MG63 (cell line): ENCODE results near the gene ADAMTS2. TPM values are rescaled to one million over a fixed set of nuclear protein-coding genes. Genes with fewer than 3 reads are reported as not detected.

Experiments
- DNase-seq: peaks from one replicate; pipeline ENCODE4 v3.0.0-alpha.2; 2020
- H3K27me3 ChIP-seq: fragments of 250-450 bp; sonication (Bioruptor Pico); 2 replicates; pipeline ENCODE4 v1.5.1; 2020; ENCODE audit warnings: mild to moderate bottlenecking, moderate library complexity
- H3K36me3 ChIP-seq: fragments of 250-450 bp; sonication (Bioruptor Pico); 2 replicates; pipeline ENCODE4 v1.5.1; 2020; ENCODE audit warnings: mild to moderate bottlenecking, moderate library complexity
- H3K4me3 ChIP-seq: fragments of 250-450 bp; sonication (Bioruptor Pico); 2 replicates; pipeline ENCODE4 v1.5.1; 2020; ENCODE audit warnings: mild to moderate bottlenecking, moderate library complexity
- H3K9me3 ChIP-seq: fragments of 250-450 bp; sonication (Bioruptor Pico); 2 replicates; pipeline ENCODE4 v1.5.1; 2020; ENCODE audit warnings: mild to moderate bottlenecking, moderate library complexity
- total RNA-seq: library from RNA; depleted of rRNA; stranded (reverse); fragments of >200 nt; shearing (Covaris generic); gene quantifications from 2 replicates; pipeline ENCODE4 v1.2.3, GENCODE V29; 2014; ENCODE audit warnings: low replicate concordance

The ADAMTS2 gene
- total RNA-seq, 1 experiment from 2014 or later, result 141 TPM

DNA sequence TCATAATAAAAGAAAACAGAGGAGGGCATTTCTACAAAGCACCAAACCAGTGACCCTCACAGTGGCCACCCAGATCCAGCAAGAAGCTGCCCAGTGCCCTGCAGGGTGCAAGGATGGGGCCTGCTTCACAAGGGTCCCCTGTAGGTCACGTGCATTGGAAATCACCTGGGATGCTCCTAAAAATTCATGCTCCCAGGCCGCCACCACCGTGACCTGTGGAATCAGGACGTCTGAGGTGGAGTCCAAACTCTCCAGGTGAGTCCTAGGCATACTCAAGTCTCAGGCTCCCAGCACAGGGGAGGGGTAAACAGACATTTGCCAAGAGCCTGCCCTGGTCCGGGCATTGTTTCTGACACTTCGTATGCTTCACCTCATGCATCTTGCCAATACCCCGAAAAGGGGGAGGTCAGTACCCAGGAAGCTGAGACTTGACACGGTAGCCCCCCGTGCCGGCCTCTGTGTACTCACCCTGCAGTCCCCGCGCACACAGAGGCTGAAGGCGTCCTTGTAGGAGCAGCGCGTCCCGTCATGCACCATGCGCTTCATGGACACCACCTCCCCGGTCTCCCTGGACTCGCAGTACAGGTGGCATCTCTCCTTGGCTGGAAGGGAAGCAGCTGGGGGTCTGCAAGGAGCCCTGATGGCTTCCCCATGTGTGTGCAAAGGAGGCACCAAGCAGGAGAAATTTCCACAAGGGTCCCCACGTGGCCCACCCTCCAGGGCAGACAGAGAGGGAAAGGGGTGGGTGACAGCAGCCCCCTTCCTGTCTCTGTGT lies 209.6 kb downstream of the ADAMTS2 start:
- no peaks in the 10 kb centered on the region for H3K9me3 ChIP-seq
- no peak for DNase-seq

DNA sequence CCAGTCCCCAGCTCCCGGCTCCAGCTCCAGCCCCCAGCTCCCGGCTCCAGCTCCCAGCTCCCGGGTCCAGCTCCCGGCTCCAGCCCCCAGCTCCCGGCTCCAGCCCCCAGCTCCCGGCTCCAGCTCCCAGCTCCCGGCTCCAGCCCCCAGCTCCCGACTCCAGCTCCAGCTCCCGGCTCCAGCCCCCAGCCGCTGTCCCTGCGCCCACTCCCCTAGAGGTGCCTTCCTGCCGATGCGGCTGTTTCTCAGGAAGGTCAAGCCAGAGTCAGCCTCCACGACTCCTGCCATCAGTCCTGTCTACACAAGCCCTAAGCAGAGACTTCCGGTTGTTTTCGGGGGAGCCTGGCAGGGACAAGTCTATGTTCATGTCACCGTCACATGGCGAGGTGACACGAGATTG lies 210.3 kb downstream of the ADAMTS2 start:
- Histone ChIP-seq H3K9me3 (no peaks in the 10 kb centered on the region), H3K27me3 (no peaks in the 10 kb centered on the region), H3K4me3 (no peak overlapping the region), H3K36me3 (peaks cover 71% of the 10 kb centered on the region)
- no peak for DNase-seq

More for the DNA sequence above, 209.6 kb downstream of the ADAMTS2 start:
- no peak overlapping the region for H3K4me3 ChIP-seq
- no peaks in the 10 kb centered on the region for H3K27me3 ChIP-seq
- peaks cover 68% of the 10 kb centered on the region for H3K36me3 ChIP-seq

DNA sequence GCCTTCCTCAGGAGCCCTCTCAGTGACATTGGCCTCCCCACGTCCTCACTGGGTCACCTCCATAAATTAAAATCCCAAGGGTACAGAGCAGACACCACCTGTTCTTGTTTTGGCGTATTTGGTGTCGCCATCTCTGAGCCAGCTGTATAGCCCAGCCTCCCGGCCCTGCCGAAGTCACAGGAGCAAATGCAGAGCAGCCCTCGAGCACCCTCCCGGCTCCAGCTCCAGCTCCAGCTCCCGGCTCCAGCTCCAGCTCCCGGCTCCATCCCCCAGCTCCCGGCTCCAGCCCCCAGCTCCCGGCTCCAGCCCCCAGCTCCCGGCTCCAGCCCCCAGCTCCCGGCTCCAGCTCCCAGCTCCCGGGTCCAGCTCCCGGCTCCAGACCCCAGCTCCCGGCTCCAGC lies 210.8 kb downstream of the ADAMTS2 start:
- Histone ChIP-seq H3K4me3 (no peak overlapping the region), H3K9me3 (no peaks in the 10 kb centered on the region)

DNA sequence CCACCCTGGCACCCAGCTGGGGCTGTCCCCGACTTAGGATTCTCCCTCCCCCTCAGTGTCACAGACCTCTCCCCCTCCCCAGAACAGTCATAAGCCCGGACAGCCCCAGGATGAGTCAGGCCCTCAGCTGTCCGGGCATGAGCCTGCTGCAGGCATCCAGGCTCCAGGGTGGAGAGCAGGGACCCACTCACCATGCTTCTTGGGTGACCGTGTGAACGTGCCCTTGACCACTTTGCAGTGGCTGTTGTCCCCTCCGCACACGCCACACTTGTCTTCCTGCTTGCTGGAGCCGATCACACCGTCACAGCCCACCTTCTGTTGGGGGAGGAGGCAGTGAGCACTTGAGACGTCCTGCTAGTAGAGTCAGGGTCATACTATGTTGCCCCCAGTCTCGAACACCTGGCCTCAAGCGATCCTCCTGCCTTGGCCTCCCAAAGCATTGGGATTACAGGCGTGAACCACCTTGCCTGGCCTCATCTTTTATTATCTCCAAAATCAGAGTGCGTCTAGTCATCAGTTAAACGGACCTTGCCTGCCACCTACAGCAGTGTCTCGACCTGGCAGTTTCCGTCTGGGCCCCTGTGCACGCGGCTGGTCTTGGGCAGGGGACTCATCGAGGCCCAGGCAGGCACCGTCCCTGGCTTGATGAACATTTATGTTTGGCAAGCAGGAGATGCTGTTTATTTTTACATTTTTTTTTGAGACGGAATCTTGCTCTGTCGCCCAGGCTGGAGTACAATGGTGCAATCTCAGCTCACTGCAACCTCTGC lies 212.5 kb downstream of the ADAMTS2 start:
- H3K4me3 ChIP-seq, result no peak overlapping the region
- no peak for DNase-seq
- H3K36me3 ChIP-seq, result peaks cover 77% of the 10 kb centered on the region
- no peaks in the 10 kb centered on the region for H3K27me3 ChIP-seq
- no peaks in the 10 kb centered on the region for H3K9me3 ChIP-seq

More for the DNA sequence above, 210.8 kb downstream of the ADAMTS2 start:
- no peak for DNase-seq
- Histone ChIP-seq H3K27me3 (no peaks in the 10 kb centered on the region), H3K36me3 (peaks cover 71% of the 10 kb centered on the region)

DNA sequence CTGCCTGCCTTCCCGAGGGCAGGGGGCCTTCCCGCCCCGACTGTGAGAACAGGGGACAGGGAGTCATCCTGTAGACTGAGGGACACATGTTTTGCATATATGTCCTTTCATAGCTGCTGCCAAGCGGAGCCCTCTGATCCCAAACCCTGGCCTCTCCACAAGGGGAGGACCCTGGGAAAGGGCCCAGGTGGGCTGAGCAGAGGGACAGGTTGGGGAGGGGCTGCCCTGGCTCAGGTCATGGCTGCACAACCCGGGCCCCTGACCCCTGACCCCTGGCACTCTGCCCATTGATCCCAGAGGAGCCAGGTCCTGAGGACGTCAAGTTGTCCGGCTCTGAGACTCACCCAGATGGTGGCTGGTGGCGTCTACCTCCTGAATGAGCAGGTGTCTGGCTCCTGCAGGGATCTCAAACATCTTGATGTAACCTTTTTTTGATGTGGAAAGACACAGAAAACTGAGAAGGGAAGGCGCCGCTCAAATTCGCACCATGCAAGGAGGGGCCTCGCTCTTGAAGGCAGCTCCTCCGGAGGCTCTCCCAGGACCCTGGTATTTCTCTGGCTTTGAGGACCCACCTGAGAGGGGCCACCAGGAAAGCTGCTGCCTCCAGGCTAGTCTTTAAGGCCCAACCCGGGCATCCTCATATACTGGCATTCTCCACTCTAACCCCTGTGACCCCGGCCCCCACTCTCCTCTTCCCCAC lies 213.2 kb downstream of the ADAMTS2 start:
- Histone ChIP-seq H3K36me3 (peaks cover 79% of the 10 kb centered on the region), H3K27me3 (no peaks in the 10 kb centered on the region), H3K9me3 (no peaks in the 10 kb centered on the region), H3K4me3 (no peak overlapping the region)
- no peak for DNase-seq

DNA sequence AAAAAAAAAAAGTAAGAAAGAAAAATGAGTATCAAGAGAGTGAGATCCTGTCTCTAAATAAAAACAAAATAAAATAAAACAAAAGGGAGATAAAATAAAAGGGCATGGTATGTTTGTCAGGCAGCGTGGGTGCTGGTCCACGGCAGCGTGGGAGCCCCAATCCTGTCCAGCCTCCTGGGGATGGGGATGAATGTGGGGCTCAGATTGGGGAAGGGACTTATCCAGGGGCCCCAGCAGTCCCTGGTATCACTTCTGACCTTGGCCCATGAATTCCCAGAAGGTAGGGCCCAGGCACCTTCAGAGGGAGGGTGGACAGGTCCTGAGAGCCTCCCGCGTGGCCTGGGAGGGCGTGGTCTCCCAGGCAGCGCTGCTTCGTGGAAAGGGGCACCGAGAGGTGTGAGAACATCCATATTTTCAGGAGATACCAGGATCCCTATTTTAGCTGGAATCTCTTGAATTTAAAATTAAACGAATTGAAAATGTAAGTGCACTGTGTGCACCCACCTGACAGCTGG lies 213.9 kb downstream of the ADAMTS2 start:
- H3K9me3 ChIP-seq, result no peaks in the 10 kb centered on the region
- no peak for DNase-seq
- H3K4me3 ChIP-seq, result no peak overlapping the region
- no peaks in the 10 kb centered on the region for H3K27me3 ChIP-seq
- peaks cover 80% of the 10 kb centered on the region for H3K36me3 ChIP-seq

DNA sequence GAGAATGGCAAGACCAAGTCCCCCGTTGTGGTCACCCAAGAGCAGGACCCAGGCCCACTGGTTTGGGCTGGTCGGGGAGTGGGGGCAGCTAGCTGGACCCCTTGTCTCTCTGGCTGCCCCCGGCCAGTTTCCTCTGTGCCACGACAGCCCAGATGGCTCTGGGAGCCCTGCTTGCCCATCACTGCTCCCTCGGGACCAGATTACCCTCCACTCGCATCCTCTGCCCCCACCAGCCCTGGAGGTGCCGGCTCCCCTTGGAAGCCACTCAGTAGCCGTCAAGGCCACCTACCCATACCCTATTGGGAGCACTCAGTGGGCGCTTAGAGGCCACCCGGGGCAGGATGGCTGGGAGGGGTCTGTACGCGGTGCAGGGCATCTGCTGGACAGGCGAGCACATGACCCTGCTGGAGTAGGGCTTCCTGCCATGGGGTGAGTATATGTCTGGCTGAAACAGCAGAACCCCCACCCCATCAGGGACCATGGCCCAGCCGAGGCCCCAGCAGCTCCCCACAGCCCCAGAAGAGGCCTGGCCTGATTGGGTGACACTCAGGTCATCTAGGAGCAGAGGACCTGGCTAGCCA lies 215.1 kb downstream of the ADAMTS2 start:
- no peak for DNase-seq

DNA sequence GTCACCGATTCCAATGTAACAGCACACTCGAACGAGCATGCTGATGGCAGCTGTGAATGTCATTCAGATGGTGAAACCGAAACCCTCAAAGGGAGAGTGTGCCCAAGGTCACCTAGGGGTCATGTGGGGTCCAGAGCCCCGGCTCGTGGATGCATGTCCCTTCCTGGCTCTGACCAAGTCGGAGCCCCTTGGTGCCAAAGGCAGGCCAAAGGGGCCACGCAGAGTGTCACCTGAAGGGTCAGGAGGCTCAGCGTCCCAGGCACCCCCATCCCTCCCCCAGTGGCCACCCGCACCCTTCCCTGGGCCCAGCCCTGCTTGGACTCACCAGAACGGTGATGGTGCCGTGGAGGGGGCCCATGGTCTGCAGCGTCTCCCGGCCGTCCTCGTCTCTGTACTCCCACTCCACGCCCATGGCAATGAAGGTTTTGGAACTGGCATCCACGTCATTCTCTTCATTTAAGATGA lies 215.6 kb downstream of the ADAMTS2 start:
- no peaks in the 10 kb centered on the region for H3K27me3 ChIP-seq
- peaks cover 85% of the 10 kb centered on the region for H3K36me3 ChIP-seq
- no peak for DNase-seq
- H3K9me3 ChIP-seq, result no peaks in the 10 kb centered on the region
- H3K4me3 ChIP-seq, result no peak overlapping the region

More for the DNA sequence above, 215.1 kb downstream of the ADAMTS2 start:
- peaks cover 80% of the 10 kb centered on the region for H3K36me3 ChIP-seq
- no peak overlapping the region for H3K4me3 ChIP-seq
- no peaks in the 10 kb centered on the region for H3K27me3 ChIP-seq
- H3K9me3 ChIP-seq, result no peaks in the 10 kb centered on the region

DNA sequence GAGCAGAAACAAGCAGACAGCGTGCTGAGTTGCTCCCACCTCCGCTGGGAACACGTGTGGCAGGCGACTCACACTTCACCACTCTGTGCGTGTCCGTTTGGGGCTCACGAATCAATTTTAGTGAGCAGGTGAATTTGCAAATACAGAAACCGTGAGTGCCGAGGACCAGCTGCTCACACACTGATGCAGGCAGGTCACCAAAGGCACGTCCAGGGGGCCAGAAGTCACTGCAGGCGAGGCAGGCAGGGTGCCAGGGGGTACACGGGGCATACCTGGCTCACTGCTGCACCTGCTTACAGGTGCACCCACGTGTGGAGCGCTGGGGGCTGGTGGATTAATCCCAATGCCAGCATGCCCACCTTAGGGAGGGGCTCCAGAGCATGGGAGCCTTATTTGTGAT lies 216.3 kb downstream of the ADAMTS2 start:
- Histone ChIP-seq H3K4me3 (no peak overlapping the region), H3K27me3 (no peaks in the 10 kb centered on the region), H3K36me3 (peaks cover 87% of the 10 kb centered on the region), H3K9me3 (no peaks in the 10 kb centered on the region)
- DNase-seq, result no peak

DNA sequence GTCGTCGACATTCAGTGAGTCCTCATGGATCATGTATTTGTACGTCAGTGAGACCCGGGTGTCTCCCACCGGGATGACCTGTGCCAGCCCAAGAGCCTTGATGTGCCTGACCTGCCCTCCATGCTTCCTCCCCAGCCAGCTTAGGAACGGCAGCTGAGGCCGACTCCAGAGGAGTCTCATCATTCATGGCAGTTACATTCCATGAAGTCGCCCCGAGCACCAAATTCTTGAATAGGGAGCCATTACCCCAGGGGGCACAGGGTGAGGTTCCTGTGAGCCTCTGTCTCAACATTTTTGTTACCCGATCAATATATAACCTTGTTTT lies 217.3 kb downstream of the ADAMTS2 start:
- Histone ChIP-seq H3K36me3 (peaks cover 95% of the 10 kb centered on the region), H3K27me3 (no peaks in the 10 kb centered on the region), H3K9me3 (no peaks in the 10 kb centered on the region), H3K4me3 (no peak overlapping the region)
- DNase-seq, result no peak

DNA sequence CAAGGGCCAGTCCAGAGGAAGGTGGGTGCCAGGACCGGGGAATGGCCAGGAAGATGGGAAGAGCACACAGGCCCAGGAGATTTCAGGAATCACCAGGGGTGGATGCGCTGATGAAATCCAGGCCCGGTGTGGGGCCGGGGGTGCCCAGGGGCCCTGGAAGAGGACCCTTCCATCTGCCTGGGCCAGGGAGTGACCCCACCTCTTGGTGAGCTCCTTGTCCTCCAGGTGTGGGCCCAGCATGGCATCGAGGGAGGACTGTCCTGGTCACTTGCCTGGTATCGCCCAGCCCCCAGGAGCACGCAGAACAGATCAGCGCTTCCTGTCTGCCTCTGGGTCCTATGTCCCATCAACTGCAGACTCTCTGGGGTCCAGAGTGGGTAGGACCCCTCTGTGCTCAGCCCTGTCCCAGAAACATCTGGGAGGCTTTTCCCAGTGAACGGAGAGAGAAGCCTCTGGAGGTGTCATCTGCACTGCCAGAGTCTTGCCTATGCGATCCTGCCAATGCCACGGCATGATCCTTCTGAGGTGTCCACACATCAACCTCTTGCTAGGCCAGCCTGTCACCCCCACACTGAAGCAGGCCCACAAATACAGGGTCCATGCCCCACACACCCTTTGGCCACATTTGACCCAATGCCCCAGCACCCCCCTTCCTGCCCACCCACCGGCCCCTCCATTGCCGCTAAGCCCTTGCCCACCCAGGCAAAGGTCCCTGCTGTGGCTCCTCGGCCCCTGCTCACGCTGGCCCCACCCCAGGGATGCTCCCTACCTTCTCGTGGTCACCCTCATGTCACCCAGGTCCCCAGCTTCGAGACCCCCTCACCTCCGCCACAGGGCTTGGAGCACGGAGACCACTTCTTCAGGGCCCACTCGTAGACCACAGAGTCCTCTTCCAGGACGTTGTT lies 217.9 kb downstream of the ADAMTS2 start:
- H3K4me3 ChIP-seq, result no peak overlapping the region
- H3K9me3 ChIP-seq, result no peaks in the 10 kb centered on the region
- peaks cover 96% of the 10 kb centered on the region for H3K36me3 ChIP-seq
- DNase-seq, result no peak
- no peaks in the 10 kb centered on the region for H3K27me3 ChIP-seq

DNA sequence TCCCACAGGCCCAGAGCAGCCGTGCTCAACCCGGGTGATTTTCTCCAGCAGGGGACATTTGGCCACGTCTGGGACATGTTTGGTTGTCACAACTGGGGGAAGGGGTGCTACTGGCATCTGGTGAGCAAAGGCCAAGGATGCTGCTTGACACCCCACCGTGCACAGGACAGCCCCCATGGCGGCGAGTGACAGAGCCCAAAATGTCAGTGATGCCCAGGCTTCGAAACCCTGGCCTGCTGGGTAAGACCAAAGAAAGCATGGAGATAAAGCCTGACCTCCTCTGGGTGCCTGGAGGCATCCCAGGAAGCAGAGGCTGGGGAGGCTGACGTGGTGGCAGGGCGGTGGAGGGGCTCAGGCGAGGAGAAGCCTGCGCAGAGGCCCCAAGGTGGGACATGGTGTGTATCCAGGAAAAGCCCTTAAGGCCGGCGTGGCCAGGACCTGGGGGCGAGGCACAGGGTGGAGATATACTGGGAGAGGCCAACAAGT lies 218.7 kb downstream of the ADAMTS2 start:
- Histone ChIP-seq H3K9me3 (no peaks in the 10 kb centered on the region), H3K4me3 (no peak overlapping the region), H3K27me3 (no peaks in the 10 kb centered on the region), H3K36me3 (peaks cover 97% of the 10 kb centered on the region)
- DNase-seq, result no peak

DNA sequence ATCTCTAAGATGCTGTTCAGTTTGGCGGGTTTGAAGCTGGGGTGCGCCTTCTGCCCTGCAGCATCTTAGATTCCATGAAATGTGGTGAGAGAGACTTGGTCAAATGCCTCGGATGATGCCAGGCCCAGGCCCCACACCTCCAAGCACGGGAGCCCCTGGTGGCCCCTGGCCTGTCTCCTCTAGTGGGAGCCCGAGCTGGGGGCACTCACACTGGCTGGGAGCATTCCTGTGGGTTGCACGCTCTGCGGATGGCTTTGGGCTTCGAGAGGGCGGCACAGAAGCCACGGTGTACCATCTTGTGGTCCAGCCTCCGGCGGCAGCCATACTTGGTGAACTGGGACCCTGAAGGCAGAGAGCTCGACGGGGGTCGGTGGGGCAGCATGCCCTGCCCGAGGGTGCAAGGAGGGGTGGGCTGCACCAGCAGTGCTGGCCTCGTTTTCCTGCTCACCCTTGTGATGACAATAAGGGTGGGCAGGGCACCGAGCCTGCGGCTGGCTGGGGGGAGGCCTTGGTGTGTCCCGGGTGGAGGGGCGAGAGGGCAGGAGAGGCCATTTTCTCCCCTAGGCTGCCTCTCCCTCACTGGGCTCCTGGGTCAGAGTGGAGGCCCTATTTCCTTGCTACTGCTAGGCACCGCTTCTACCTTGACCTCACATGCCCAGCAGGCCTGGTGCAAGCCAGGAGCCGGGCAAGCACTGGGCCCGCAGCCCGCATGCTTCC lies 219.3 kb downstream of the ADAMTS2 start:
- no peak for DNase-seq
- no peak overlapping the region for H3K4me3 ChIP-seq
- no peaks in the 10 kb centered on the region for H3K27me3 ChIP-seq
- H3K36me3 ChIP-seq, result peaks cover 96% of the 10 kb centered on the region
- H3K9me3 ChIP-seq, result no peaks in the 10 kb centered on the region

DNA sequence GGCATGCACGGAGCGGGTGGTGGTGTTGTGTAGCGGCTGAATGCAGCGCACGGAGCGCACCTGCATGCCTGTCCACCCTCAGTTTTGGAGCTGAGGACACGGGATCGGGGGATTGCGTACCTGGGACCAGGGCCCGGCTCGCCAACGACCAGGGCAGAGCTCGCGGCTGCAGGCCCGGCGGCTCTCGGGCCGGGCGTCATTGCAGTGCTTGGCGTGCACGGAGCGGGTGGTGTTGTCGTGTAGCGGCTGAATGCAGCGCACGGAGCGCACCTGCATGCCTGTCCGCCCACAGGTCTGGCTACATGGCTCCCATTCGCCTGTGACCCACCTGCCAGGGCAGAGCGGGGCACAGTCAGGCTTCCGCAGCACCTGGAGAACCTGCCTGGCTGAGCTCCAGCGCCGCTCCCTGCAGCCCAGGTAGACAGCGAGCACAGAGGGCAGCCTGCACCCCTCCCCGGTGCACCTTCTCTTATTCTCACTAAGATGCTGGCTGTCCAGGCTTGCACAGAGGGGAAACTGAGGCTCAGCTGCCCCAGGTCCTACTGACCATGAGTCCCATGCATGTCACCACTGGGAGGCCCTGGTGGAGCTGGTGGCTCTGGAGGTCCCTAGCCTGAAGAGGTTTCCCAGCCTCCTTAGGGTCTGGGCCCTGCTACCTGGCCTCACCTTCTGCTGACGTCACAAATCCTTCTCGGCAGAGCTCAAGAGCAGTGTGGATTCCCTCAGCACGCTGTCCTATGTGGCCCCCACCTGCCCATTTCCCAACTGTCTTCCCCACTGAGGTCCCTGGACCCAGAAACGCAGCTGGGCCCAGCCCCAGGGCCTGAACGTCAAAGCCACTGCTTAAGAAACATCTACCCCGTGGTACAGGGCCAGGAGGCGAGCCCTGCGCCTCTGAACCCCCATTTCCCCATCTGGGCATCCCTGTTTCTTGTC lies 220.1 kb downstream of the ADAMTS2 start:
- no peak for DNase-seq
- no peaks in the 10 kb centered on the region for H3K27me3 ChIP-seq
- no peaks in the 10 kb centered on the region for H3K9me3 ChIP-seq
- no peak overlapping the region for H3K4me3 ChIP-seq
- H3K36me3 ChIP-seq, result peaks cover 95% of the 10 kb centered on the region
